Gastrocnemius medialis (tissue), 4 donors: ENCODE results near the gene ARL3. TPM values are rescaled to one million over a fixed set of nuclear protein-coding genes. Genes with fewer than 3 reads are reported as not detected.

Experiments
- ATAC-seq, 2 donors: fragments of 150-250 bp; one replicate each; pipeline ENCODE4 v1.9.1; 2016
- DNase-seq, 2 donors: peaks; one replicate each; pipeline ENCODE4 v3.0.0-alpha.2; 2019
- H3K27ac ChIP-seq, 4 donors: fragments of 200-600 bp; sonication (generic); 1 replicate in 1 of 4; 2 replicates in 3 of 4; pipeline ENCODE4 v1.5.1; 2016 to 2018; ENCODE audit warnings: mild to moderate bottlenecking in 2 of 4, moderate library complexity in 1 of 4
- H3K27me3 ChIP-seq, 3 donors: fragments of 200-600 bp; sonication (generic) in 2 of 3; 1 replicate in 1 of 3; 2 replicates in 2 of 3; pipeline versions ENCODE4 v1.5.1 to v1.6.0; 2016 to 2019; ENCODE audit warnings: mild to moderate bottlenecking in 1 of 3, moderate library complexity in 1 of 3
- H3K36me3 ChIP-seq, 2 donors: fragments of 200-600 bp; sonication (generic) in 1 of 2; one replicate each; pipeline ENCODE4 v1.5.1; 2017 to 2018
- H3K4me1 ChIP-seq, 2 donors: fragments of 200-600 bp; sonication (generic) in 1 of 2; one replicate each; pipeline ENCODE4 v1.5.1; 2016 to 2017; ENCODE audit warnings: mild to moderate bottlenecking in 2 of 2
- H3K4me3 ChIP-seq, 4 donors: fragments of 200-600 bp; sonication (generic) in 3 of 4; 1 replicate in 1 of 4; 2 replicates in 3 of 4; pipeline ENCODE4 v1.5.1; 2016 to 2019; ENCODE audit warnings: mild to moderate bottlenecking in 2 of 4
- H3K9me3 ChIP-seq, 3 donors: fragments of 200-600 bp; sonication (generic) in 2 of 3; 1 replicate in 1 of 3; 2 replicates in 2 of 3; pipeline ENCODE4 v1.5.1; 2016 to 2019
- POLR2A ChIP-seq, 2 donors: fragments of 450-650 bp; IDR thresholded peaks; one replicate each; pipeline ENCODE4 v1.6.1; 2017; ENCODE audit warnings: antibody characterized with exemption in 2 of 2, mild to moderate bottlenecking in 2 of 2, moderate library complexity in 2 of 2
- in situ Hi-C, 4 donors: fragments of 200-750 bp; cut with MboI; loops; one replicate each; pipeline versions ENCODE4 v1.15.0 to v1.8.0; 2017; ENCODE audit warnings: low sequenced_read_pairs in 4 of 4
- intact Hi-C: fragments of 100-400 bp; cut with DNase I; formaldehyde crosslinking; loops from one replicate; pipeline ENCODE4 v1.15.1; 2023; ENCODE audit warnings: low total_unique reads
- total RNA-seq, 4 donors: library from RNA; depleted of rRNA; stranded (reverse); fragments of >200 nt; gene quantifications; one replicate each; pipeline versions ENCODE4 v1.1.0 to v1.2.3, GENCODE V29; 2016
- TF ChIP-seq, protein P1 (sequence below), 5 experiments: fragments of 450-650 bp in 3 of 5; fragments of 200-600 bp in 2 of 5; sonication (generic) in 2 of 5; IDR thresholded peaks in 4 of 5; conservative IDR thresholded peaks in 1 of 5; 1 replicate in 4 of 5; 2 replicates in 1 of 5; pipeline ENCODE4 v1.5.1; 2016 to 2019; ENCODE audit warnings: antibody characterized with exemption in 5 of 5, mild to moderate bottlenecking in 3 of 5, moderate library complexity in 3 of 5

ARL3 gene
- total RNA-seq, 4 donors from 2014 or later = 1.0 to 2.4 (median 1.5) TPM

GRCh38 chr10:102678068-102678400 lies 36.2 kb downstream of the ARL3 start:
- in situ Hi-C loops = no loop called here
- TF ChIP-seq, protein P1, sequence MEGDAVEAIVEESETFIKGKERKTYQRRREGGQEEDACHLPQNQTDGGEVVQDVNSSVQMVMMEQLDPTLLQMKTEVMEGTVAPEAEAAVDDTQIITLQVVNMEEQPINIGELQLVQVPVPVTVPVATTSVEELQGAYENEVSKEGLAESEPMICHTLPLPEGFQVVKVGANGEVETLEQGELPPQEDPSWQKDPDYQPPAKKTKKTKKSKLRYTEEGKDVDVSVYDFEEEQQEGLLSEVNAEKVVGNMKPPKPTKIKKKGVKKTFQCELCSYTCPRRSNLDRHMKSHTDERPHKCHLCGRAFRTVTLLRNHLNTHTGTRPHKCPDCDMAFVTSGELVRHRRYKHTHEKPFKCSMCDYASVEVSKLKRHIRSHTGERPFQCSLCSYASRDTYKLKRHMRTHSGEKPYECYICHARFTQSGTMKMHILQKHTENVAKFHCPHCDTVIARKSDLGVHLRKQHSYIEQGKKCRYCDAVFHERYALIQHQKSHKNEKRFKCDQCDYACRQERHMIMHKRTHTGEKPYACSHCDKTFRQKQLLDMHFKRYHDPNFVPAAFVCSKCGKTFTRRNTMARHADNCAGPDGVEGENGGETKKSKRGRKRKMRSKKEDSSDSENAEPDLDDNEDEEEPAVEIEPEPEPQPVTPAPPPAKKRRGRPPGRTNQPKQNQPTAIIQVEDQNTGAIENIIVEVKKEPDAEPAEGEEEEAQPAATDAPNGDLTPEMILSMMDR (IDR thresholded peaks at IDR 0.05 in 4 of 5, conservative IDR thresholded peaks at IDR 0.05 in 1 of 5) = no peak
- no peak for TF ChIP-seq POLR2A (IDR thresholded peaks at IDR 0.05)
- no peaks in the 10 kb centered on the region for H3K27me3 ChIP-seq
- peak overlapping the region in 3 of 4 donors; percentile 1 to 28 (median 8) for H3K27ac ChIP-seq
- peaks cover 33 to 48% of the 10 kb centered on the region in 2 donors for H3K4me1 ChIP-seq
- no peak overlapping the region for H3K4me3 ChIP-seq
- DNase-seq = no peak
- H3K9me3 ChIP-seq = no peaks in the 10 kb centered on the region
- intact Hi-C loops = loop anchor here (2.0 kb wide), 1 partner anchor 35 kb away; no protein-coding TSS in a partner anchor
- peak; percentile 19 to 57 for ATAC-seq
- no peaks in the 10 kb centered on the region for H3K36me3 ChIP-seq

DNA sequence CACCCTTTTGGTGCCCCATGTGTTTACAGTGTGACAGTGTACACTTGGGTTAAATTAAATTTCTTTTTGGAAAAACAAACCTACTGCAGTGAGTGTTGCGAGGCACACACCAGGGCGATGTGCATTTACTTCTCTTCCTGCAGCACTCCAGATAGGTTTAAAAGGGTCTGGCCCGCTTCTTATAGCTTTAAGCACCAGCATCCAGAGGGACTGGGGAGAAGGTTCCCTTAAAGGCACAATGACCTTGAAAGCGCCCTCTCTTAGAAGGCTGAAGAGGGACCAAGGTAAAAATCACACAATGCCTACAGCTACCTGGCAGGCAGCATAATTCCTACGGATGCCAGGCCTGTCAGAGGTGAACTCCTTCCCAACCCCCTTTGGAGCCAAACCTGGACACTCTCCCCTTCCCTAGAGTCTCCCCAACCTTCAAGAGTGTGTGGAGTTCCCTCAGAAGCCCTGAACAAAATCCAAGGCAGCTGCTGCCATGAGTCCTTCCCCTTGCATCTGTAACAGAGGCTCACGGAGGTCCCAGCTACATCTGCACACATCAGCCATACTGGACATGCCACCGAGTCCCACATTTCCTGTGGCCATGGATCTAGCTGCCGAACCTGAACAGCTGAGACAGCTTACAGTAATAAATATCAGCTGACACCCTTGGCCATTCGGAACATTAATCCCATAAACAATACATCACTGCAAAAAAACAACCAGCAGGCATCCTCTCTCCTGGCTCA lies 36.7 kb downstream of the ARL3 start:
- Histone ChIP-seq H3K36me3 (no peaks in the 10 kb centered on the region), H3K27me3 (no peaks in the 10 kb centered on the region), H3K4me3 (no peak overlapping the region), H3K4me1 (peaks cover 33 to 48% of the 10 kb centered on the region in 2 donors), H3K27ac (peak overlapping the region in 3 of 4 donors; percentile 25 to 63 (median 37)), H3K9me3 (no peaks in the 10 kb centered on the region)
- in situ Hi-C loops = no loop called here
- TF ChIP-seq POLR2A (IDR thresholded peaks at IDR 0.05) = no peak
- TF ChIP-seq, protein P1 (IDR thresholded peaks at IDR 0.05 in 4 of 5, conservative IDR thresholded peaks at IDR 0.05 in 1 of 5) = no peak
- ATAC-seq (no peak), DNase-seq (peak in 1 of 2 donors; percentile 30)
- intact Hi-C loops = loop anchor here (2.0 kb wide), 1 partner anchor 35 kb away; no protein-coding TSS in a partner anchor

GRCh38 chr10:102676534-102677315 lies 37.5 kb downstream of the ARL3 start:
- intact Hi-C loops = no loop called here
- no peak for ATAC-seq
- Histone ChIP-seq H3K4me3 (no peak overlapping the region), H3K9me3 (no peaks in the 10 kb centered on the region), H3K27ac (peak overlapping the region in 1 of 4 donors; percentile 24), H3K4me1 (peaks cover 33 to 48% of the 10 kb centered on the region in 2 donors), H3K36me3 (no peaks in the 10 kb centered on the region), H3K27me3 (no peaks in the 10 kb centered on the region)
- in situ Hi-C loops = no loop called here
- DNase-seq = no peak
- no peak for TF ChIP-seq POLR2A (IDR thresholded peaks at IDR 0.05)
- TF ChIP-seq, protein P1 (IDR thresholded peaks at IDR 0.05 in 4 of 5, conservative IDR thresholded peaks at IDR 0.05 in 1 of 5) = no peak

DNA sequence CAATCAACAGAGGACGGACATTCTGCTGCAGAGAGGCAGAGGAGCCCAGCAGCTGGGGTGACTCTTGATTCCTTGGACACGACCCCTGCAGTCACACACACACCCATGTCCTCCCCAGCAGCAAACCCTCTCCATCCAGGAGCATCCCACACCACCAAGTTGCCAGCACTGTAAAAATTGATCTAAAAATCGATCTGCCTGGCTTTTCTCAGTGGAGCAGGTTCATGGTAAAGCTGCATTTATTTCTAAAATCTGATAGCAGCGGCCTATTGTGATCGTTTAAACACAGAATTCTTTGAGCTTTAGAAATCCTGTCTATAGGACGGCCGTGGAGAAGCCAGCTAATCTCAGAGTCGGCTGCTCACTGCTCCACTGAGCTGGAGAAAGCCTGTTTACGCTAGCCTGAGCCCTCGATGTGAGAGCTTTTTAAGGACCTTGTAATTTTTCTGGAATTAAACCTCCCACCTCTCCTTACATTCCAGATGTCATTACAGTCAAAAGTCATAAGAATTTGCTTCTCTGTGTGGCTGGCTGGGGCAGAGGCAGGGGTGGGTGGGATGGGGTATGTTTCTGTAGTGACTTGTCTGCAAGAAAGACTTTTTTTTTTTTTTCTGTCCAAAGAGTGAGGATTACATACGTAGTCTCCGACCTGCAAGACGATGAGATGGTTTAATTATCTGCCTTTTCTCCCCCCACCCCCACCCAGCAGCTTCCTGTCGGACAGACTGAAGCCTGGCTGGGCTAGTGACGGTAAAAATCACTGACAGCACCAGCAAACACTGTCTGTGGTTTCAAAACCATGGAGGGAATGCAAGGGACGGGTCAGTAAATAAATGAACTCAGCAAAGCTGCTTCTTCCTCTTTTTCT lies 38.3 kb downstream of the ARL3 start:
- H3K27me3 ChIP-seq = no peaks in the 10 kb centered on the region
- H3K36me3 ChIP-seq = no peaks in the 10 kb centered on the region
- H3K4me3 ChIP-seq = no peak overlapping the region
- intact Hi-C loops (no loop called here), in situ Hi-C loops (no loop called here)
- ATAC-seq (no peak), DNase-seq (no peak)
- H3K27ac ChIP-seq = peak overlapping the region in 1 of 4 donors; percentile 69
- H3K9me3 ChIP-seq = no peaks in the 10 kb centered on the region
- no peak for TF ChIP-seq POLR2A (IDR thresholded peaks at IDR 0.05)
- TF ChIP-seq, protein P1 (IDR thresholded peaks at IDR 0.05 in 4 of 5, conservative IDR thresholded peaks at IDR 0.05 in 1 of 5) = no peak
- peaks cover 33 to 48% of the 10 kb centered on the region in 2 donors for H3K4me1 ChIP-seq
